Erythroblast (primary cell): Measurements from ENCODE around the gene KCNH1.

Source experiments
- GATA1 ChIP-seq: IDR thresholded peaks from 2 replicates; pipeline ENCODE4 v1.6.1; 2011; ENCODE audit warnings: low read depth, mild to moderate bottlenecking, control low read depth, low read length, moderate library complexity
- POLR2A ChIP-seq: IDR thresholded peaks from 2 replicates; pipeline ENCODE4 v1.6.1; 2011; ENCODE audit warnings: mild to moderate bottlenecking, low read length

DNA sequence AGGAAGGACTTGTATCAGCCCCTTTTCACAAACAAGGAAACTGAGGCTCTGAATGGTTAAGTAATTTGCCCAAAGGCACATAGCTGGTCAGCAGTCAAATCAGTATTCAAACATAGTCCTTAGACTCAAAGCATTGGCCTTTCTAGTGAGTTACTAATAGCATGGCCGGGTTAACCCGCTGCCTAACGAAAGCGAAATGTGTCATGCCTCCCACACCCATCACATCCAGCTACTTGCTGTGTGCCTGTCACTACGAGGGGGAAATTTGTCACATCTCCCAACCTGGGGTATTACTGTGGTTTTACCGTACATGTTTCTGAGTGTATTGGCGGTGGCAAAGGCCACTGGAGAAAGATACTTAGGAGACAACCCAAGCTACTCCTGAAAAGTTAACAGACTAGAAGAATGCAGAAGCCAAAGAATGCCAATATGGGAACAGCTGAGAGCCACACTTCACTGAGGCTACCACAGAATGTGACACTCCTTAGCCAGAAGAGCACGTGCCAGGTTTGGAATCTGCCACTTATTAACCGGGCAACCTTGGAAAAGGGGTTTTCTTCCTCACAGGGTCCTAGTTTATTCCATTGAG, 363.5 kb downstream of the KCNH1 start:
- no peak for TF ChIP-seq POLR2A
- no peak for TF ChIP-seq GATA1
